Measurements from ENCODE around the gene PTPN6. TPM values are rescaled to one million over a fixed set of nuclear protein-coding genes. Genes with fewer than 3 reads are reported as not detected.

The PTPN6 gene
- total RNA-seq, 2 donors from 2014 or later, result 3.7 to 7.5 TPM

- Histone ChIP-seq H3K27ac (peak within 1 kb of the TSS; percentile 97 to 99), H3K4me1 (peaks cover 0 to 44% of the 10 kb centered on the region in 2 donors), H3K9me3 (no peaks in the 10 kb centered on the region), H3K27me3 (no peaks in the 10 kb centered on the region), H3K36me3 (peaks cover 11% of the 10 kb centered on the region), H3K4me3 (peak within 1 kb of the TSS; percentile 60 to 66)
- TF ChIP-seq CTCF (IDR thresholded peaks at IDR 0.05), result no peak
- DNase-seq (ENCODE audit: low spot score), result peak; percentile 86
Observed at GRCh38 chr12:6943722-6944380, 7.3 kb upstream of the PTPN6 start, which contains the start of the genes C12orf57 and RNU7-1. Gene C12orf57, plus strand, starts transcription at chr12:6944022. Its CDS starts 100 bp downstream, at chr12:6944122. Gene RNU7-1, plus strand, starts transcription at chr12:6943816.

DNA sequence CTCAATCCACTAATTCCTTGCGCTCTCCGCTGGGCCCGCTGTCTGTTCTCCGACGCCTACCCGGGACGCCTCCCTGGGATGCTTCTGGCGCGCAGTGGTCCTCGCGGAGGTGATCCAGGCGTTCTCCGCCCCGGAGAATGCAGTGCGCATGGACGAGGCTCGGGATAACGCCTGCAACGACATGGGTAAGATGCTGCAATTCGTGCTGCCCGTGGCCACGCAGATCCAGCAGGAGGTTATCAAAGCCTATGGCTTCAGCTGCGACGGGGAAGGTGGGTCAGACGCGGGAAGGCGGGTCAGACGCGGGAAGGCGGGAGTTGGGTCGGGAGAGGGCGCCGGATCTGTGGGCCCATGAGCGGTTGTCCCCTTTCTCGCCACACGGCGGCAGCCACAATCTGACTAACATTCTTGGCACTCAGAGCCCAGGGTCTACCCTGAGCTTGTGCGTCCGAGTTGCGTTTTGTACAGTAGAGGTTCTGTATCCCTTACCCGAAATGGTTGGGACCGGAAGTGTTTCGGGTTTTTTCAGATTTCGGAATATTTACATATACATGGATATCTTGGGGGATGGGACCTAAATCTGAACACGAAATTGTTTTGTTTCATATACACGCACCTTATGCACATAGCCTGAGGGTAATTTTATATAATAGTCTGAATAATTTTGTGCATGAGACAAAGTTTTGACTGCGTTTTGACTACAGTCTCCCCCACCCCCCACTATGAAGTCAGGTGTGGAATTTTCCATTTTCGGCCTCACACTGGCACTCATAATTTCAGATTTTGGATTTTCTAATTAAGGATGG, 6.6 kb upstream of the PTPN6 start:
- peaks cover 11% of the 10 kb centered on the region for H3K36me3 ChIP-seq
- peak; percentile 97 for DNase-seq (ENCODE audit: low spot score)

DNA sequence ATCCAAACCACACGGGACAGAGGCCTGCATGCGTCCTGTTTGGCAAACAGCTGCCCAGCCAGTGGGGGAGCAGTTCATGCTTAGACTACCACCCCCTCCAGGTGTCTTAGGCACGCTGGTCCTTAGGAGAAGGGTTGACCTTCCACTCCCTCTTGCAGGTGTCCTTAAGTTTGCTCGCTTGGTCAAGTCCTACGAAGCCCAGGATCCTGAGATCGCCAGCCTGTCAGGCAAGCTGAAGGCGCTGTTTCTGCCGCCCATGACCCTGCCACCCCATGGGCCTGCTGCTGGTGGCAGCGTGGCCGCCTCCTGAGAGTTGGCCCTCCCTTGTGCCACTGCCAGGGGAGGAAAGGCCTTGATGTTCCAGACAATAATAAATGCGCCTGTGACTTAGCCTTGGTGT, 5.5 kb upstream of the PTPN6 start:
- no peak for TF ChIP-seq CTCF (IDR thresholded peaks at IDR 0.05)
- no peak for DNase-seq (ENCODE audit: low spot score)
- Histone ChIP-seq H3K9me3 (no peaks in the 10 kb centered on the region), H3K4me1 (peaks cover 0 to 37% of the 10 kb centered on the region in 2 donors), H3K27me3 (no peaks in the 10 kb centered on the region), H3K27ac (no peak overlapping the region), H3K36me3 (peaks cover 11% of the 10 kb centered on the region), H3K4me3 (no peak overlapping the region)

More for the DNA sequence above, 6.6 kb upstream of the PTPN6 start:
- Histone ChIP-seq H3K27me3 (no peaks in the 10 kb centered on the region), H3K4me3 (peak overlapping the region; percentile 60 to 66), H3K4me1 (peaks cover 0 to 37% of the 10 kb centered on the region in 2 donors), H3K9me3 (no peaks in the 10 kb centered on the region), H3K27ac (peak overlapping the region; percentile 97 to 99)
- peak; percentile 83 to 90 for TF ChIP-seq CTCF (IDR thresholded peaks at IDR 0.05)

DNA sequence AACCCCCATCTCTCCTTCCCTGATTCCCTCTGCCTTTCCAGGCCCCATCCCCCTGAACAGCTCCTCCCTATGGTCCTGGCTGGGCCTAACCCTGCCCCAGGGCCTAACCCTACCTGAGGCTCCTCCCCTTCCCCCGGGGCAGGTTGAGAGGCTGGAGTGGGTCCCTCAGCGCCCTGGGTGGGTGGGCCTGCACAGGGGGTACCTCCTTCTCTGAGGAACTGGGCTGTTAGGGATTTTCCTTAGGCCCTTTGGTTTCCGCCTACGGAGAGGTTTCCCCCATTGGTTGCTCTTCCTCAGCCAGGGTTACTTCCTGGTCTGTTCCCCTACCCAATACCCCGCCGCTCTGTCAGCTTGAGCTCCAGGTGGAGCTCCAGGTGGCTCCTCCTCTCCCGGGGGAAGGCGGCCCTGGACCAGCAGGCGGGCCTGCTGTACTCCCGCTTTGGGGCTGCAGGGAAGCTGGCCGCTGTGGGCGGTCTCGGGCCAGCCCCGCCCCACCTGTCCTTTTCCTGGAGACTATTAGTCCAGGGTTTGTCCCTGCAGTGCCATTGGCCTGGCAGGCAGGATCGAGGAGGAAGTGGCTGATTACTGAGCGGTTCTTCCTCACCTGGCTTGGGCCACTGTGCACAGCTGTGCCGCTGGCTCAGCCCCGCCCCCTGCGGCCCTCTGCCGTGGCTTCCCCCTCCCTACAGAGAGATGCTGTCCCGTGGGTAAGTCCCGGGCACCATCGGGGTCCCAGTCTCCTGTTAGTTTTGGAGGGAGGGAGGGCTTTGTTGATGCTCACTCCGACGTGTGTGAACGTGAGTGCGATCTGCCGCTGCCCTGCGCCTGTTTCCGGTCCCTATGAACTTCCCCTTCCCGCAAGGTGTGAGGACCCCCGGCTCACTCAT, 4.9 kb upstream of the PTPN6 start:
- no peak for TF ChIP-seq CTCF (IDR thresholded peaks at IDR 0.05)
- DNase-seq (ENCODE audit: low spot score), result no peak
- Histone ChIP-seq H3K36me3 (peaks cover 11% of the 10 kb centered on the region), H3K4me1 (peaks cover 0 to 35% of the 10 kb centered on the region in 2 donors), H3K27me3 (no peaks in the 10 kb centered on the region), H3K4me3 (peak overlapping the region in 1 of 2 donors; percentile 24), H3K9me3 (no peaks in the 10 kb centered on the region), H3K27ac (no peak overlapping the region)

GRCh38 chr12:6946920-6947374, 4.2 kb upstream of the PTPN6 start:
- DNase-seq (ENCODE audit: low spot score), result no peak
- H3K9me3 ChIP-seq, result no peaks in the 10 kb centered on the region
- H3K27ac ChIP-seq, result no peak overlapping the region
- H3K36me3 ChIP-seq, result peaks cover 11% of the 10 kb centered on the region
- no peaks in the 10 kb centered on the region for H3K27me3 ChIP-seq
- TF ChIP-seq CTCF (IDR thresholded peaks at IDR 0.05), result no peak
- peak overlapping the region in 1 of 2 donors; percentile 24 for H3K4me3 ChIP-seq
- H3K4me1 ChIP-seq, result peaks cover 0 to 33% of the 10 kb centered on the region in 2 donors

Measured in right atrium auricular region (tissue), 2 donors.